ENCODE data around the gene PCDHGA1.

The PCDHGA1 gene

GRCh38 chr5:141486091-141486490 lies 155.8 kb downstream of the PCDHGA1 start:
- Histone ChIP-seq H3K4me1 (ENCODE audit: control insufficient read depth, low read length) (peaks cover 58% of the 10 kb centered on the region), H3F3A (ENCODE audit: control insufficient read depth, insufficient read depth) (peaks cover 2% of the 10 kb centered on the region; the same call in 1 of the 2 replicates), H3K27ac (ENCODE audit: low read depth, low read length) (no peak overlapping the region), H3K9me3 (ENCODE audit: control insufficient read depth, insufficient read depth, low read length) (no peaks in the 10 kb centered on the region), H3K4me2 (ENCODE audit: low read length) (no peak overlapping the region), H3K4me3 (ENCODE audit: low read length) (no peak overlapping the region), H3K36me3 (ENCODE audit: control insufficient read depth, low read length) (peaks cover 86% of the 10 kb centered on the region), H3K9me2 (replicated peaks; ENCODE audit: control insufficient read depth, low read length) (no peaks in the 10 kb centered on the region), H3K79me2 (ENCODE audit: control insufficient read depth, low read length) (peaks cover 99% of the 10 kb centered on the region), H3K27me3 (ENCODE audit: control insufficient read depth, low read length) (no peaks in the 10 kb centered on the region), H4K20me1 (ENCODE audit: control insufficient read depth, insufficient read depth, low read depth, low read length) (no peaks in the 10 kb centered on the region)
- TF ChIP-seq EZH2phosphoT487 (IDR thresholded peaks at IDR 0.05; ENCODE audit: borderline replicate concordance, low read length): no peak
- TF ChIP-seq, protein P1, sequence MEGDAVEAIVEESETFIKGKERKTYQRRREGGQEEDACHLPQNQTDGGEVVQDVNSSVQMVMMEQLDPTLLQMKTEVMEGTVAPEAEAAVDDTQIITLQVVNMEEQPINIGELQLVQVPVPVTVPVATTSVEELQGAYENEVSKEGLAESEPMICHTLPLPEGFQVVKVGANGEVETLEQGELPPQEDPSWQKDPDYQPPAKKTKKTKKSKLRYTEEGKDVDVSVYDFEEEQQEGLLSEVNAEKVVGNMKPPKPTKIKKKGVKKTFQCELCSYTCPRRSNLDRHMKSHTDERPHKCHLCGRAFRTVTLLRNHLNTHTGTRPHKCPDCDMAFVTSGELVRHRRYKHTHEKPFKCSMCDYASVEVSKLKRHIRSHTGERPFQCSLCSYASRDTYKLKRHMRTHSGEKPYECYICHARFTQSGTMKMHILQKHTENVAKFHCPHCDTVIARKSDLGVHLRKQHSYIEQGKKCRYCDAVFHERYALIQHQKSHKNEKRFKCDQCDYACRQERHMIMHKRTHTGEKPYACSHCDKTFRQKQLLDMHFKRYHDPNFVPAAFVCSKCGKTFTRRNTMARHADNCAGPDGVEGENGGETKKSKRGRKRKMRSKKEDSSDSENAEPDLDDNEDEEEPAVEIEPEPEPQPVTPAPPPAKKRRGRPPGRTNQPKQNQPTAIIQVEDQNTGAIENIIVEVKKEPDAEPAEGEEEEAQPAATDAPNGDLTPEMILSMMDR (IDR thresholded peaks at IDR 0.05; ENCODE audit: low read depth, low read length, poor library complexity, severe bottlenecking): no peak

GRCh38 chr5:141487131-141487530 lies 156.8 kb downstream of the PCDHGA1 start:
- H3K36me3 ChIP-seq (ENCODE audit: control insufficient read depth, low read length): peaks cover 87% of the 10 kb centered on the region
- H3K27ac ChIP-seq (ENCODE audit: low read depth, low read length): no peak overlapping the region
- no peak overlapping the region for H3K4me3 ChIP-seq (ENCODE audit: low read length)
- no peaks in the 10 kb centered on the region for H3K9me2 ChIP-seq (replicated peaks; ENCODE audit: control insufficient read depth, low read length)
- no peak overlapping the region for H3K4me2 ChIP-seq (ENCODE audit: low read length)
- H3K9me3 ChIP-seq (ENCODE audit: control insufficient read depth, insufficient read depth, low read length): no peaks in the 10 kb centered on the region
- H4K20me1 ChIP-seq (ENCODE audit: control insufficient read depth, insufficient read depth, low read depth, low read length): no peaks in the 10 kb centered on the region
- no peaks in the 10 kb centered on the region for H3K27me3 ChIP-seq (ENCODE audit: control insufficient read depth, low read length)
- H3K79me2 ChIP-seq (ENCODE audit: control insufficient read depth, low read length): peaks cover 98% of the 10 kb centered on the region
- no peaks in the 10 kb centered on the region for H3F3A ChIP-seq (ENCODE audit: control insufficient read depth, insufficient read depth)
- H3K4me1 ChIP-seq (ENCODE audit: control insufficient read depth, low read length): peaks cover 58% of the 10 kb centered on the region
- TF ChIP-seq EZH2phosphoT487 (IDR thresholded peaks at IDR 0.05; ENCODE audit: borderline replicate concordance, low read length): no peak
- TF ChIP-seq, protein P1 (IDR thresholded peaks at IDR 0.05; ENCODE audit: low read depth, low read length, poor library complexity, severe bottlenecking): no peak

DNA sequence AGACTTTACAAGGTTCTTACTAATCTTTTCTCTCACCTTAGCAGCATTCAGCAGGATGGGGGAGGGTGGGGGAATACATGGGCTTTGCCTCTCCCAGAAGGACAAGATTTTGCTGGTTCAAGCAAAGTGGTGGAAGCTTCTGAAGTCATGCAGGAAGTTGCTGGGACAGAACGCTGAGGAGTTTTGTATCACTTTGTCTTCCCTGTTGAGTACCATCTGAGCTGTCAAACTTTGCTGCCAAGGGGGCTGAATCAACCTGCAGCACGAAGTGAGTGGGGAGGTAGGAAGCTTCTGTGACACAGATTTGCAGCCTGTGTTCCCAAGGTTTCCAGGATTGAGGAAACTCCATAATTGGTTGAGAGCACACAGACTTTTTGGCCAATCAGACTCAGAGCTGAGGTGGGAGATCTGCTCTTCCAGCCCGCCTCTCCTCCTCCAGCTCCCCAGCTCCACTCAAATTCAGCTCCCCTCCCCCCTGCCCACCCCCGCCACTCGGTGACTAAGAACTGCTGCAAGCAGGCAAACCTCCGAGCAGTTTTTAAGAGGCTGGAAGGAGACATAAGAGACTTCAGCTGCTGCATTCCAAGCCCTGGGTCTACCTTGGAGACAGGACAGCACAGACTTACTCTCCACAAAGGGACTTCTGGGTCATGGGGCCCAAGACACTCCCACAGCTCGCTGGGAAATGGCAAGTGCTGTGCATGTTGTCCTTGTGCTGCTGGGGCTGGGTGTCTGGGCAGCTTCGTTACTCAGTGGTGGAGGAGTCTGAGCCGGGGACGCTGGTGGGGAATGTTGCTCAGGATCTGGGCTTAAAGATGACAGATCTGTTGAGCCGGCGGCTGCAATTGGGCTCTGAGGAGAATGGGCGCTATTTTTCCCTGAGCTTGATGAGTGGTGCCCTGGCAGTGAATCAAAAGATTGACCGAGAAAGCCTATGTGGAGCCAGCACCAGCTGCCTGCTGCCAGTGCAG lies 158.6 kb downstream of the PCDHGA1 start, which contains the start of gene PCDHGC5:
Gene PCDHGC5, plus strand, starts transcription at position 491 of the 971 bp plus-strand sequence. Its CDS starts 160 bp downstream, at position 651.
- no peaks in the 10 kb centered on the region for H3K9me3 ChIP-seq (ENCODE audit: control insufficient read depth, insufficient read depth, low read length)
- H3K27me3 ChIP-seq (ENCODE audit: control insufficient read depth, low read length): no peaks in the 10 kb centered on the region
- TF ChIP-seq EZH2phosphoT487 (IDR thresholded peaks at IDR 0.05; ENCODE audit: borderline replicate concordance, low read length): no peak
- H3K79me2 ChIP-seq (ENCODE audit: control insufficient read depth, low read length): peaks cover 98% of the 10 kb centered on the region
- H3K4me2 ChIP-seq (ENCODE audit: low read length): no peak within 1 kb of the TSS
- peaks cover 96% of the 10 kb centered on the region for H3K36me3 ChIP-seq (ENCODE audit: control insufficient read depth, low read length)
- no peaks in the 10 kb centered on the region for H4K20me1 ChIP-seq (ENCODE audit: control insufficient read depth, insufficient read depth, low read depth, low read length)
- no peak within 1 kb of the TSS for H3K27ac ChIP-seq (ENCODE audit: low read depth, low read length)
- H3K4me1 ChIP-seq (ENCODE audit: control insufficient read depth, low read length): peaks cover 58% of the 10 kb centered on the region
- H3K4me3 ChIP-seq (ENCODE audit: low read length): no peak within 1 kb of the TSS
- H3F3A ChIP-seq (ENCODE audit: control insufficient read depth, insufficient read depth): peaks cover 5% of the 10 kb centered on the region; the same call in 1 of the 2 replicates
- no peaks in the 10 kb centered on the region for H3K9me2 ChIP-seq (replicated peaks; ENCODE audit: control insufficient read depth, low read length)

DNA sequence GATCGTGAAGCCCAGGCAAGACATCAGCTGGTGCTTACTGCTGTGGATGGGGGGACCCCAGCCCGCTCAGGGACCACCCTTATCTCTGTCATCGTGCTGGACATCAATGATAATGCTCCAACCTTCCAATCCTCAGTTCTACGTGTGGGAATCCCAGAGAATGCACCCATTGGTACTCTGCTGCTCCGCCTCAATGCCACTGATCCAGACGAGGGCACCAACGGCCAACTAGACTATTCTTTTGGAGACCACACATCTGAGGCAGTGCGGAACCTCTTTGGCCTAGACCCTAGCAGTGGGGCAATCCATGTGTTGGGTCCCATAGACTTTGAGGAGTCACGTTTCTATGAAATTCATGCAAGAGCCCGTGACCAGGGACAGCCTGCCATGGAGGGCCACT lies 159.5 kb downstream of the PCDHGA1 start:
- Histone ChIP-seq H3K36me3 (ENCODE audit: control insufficient read depth, low read length) (peaks cover 94% of the 10 kb centered on the region), H3K27ac (ENCODE audit: low read depth, low read length) (no peak overlapping the region)
- no peak for TF ChIP-seq EZH2phosphoT487 (IDR thresholded peaks at IDR 0.05; ENCODE audit: borderline replicate concordance, low read length)
- TF ChIP-seq, protein P1 (IDR thresholded peaks at IDR 0.05; ENCODE audit: low read depth, low read length, poor library complexity, severe bottlenecking): no peak

More for the DNA sequence above, 159.5 kb downstream of the PCDHGA1 start:
- H3F3A ChIP-seq (ENCODE audit: control insufficient read depth, insufficient read depth): peaks cover 5% of the 10 kb centered on the region; the same call in 1 of the 2 replicates
- no peaks in the 10 kb centered on the region for H3K27me3 ChIP-seq (ENCODE audit: control insufficient read depth, low read length)
- H3K4me2 ChIP-seq (ENCODE audit: low read length): no peak overlapping the region
- no peaks in the 10 kb centered on the region for H3K9me3 ChIP-seq (ENCODE audit: control insufficient read depth, insufficient read depth, low read length)
- H3K4me3 ChIP-seq (ENCODE audit: low read length): no peak overlapping the region
- peaks cover 91% of the 10 kb centered on the region for H3K79me2 ChIP-seq (ENCODE audit: control insufficient read depth, low read length)
- no peaks in the 10 kb centered on the region for H3K9me2 ChIP-seq (replicated peaks; ENCODE audit: control insufficient read depth, low read length)
- peaks cover 61% of the 10 kb centered on the region for H3K4me1 ChIP-seq (ENCODE audit: control insufficient read depth, low read length)
- no peaks in the 10 kb centered on the region for H4K20me1 ChIP-seq (ENCODE audit: control insufficient read depth, insufficient read depth, low read depth, low read length)

Data from DOHH2 (cell line).